ENCODE data around the gene TBRG1. TPM values are rescaled to one million over a fixed set of nuclear protein-coding genes. Genes with fewer than 3 reads are reported as not detected.

Gene TBRG1
- 10 to 100 TPM; 13.4 to 18.7 TPM for total RNA-seq
- 10 to 100 TPM; 14.3 to 32.4 TPM for polyA plus RNA-seq

GRCh38 chr11:124622531-124623451 lies at the start of gene TBRG1:
TSS of gene TBRG1 (plus strand) at chr11:124622864. CDS start at chr11:124623084, 220 bp downstream.
- Histone ChIP-seq H3K9ac (ENCODE audit: low read depth in 1 of 2, low read length in 2 of 2) (peak within 1 kb of the TSS; percentile 90 to 92), H3K4me1 (ENCODE audit: control insufficient read depth in 4 of 4, insufficient read depth in 4 of 4, low read length in 3 of 4) (peaks cover 1 to 16% (median 12%) of the 10 kb centered on the region in 4 donors), H3K27ac (ENCODE audit: low read depth in 1 of 2, low read length in 2 of 2) (peak within 1 kb of the TSS; percentile 95 to 96), H3K9me3 (ENCODE audit: control insufficient read depth in 4 of 4, low read length in 3 of 4) (no peaks in the 10 kb centered on the region), H3K27me3 (ENCODE audit: control insufficient read depth in 4 of 4, insufficient read depth in 4 of 4, low read length in 3 of 4) (peaks cover 0 to 3% (median 1%) of the 10 kb centered on the region in 4 donors), H3K4me3 (ENCODE audit: low read depth in 1 of 3, low read length in 3 of 3) (peak within 1 kb of the TSS; percentile 75 to 99 (median 96)), H3K36me3 (ENCODE audit: control insufficient read depth in 4 of 4, insufficient read depth in 3 of 4, low read depth in 1 of 4, low read length in 3 of 4) (peaks cover 4 to 20% (median 15%) of the 10 kb centered on the region in 4 donors)
- under 1% methylated on average over 57 of the region's 57 CpGs for WGBS
- peak; percentile 45 to 75 for TF ChIP-seq RXRA (IDR thresholded peaks at IDR 0.05)
- TF ChIP-seq REST (IDR thresholded peaks at IDR 0.05): peak; percentile 80
- TF ChIP-seq GABPA (IDR thresholded peaks at IDR 0.05 in 1 of 2, conservative IDR thresholded peaks at IDR 0.05 in 1 of 2): peak; percentile 91 to 97
- peak in 1 of 2 donors; percentile 39 for TF ChIP-seq HNF4A (conservative IDR thresholded peaks at IDR 0.05)
- TF ChIP-seq MAX (IDR thresholded peaks at IDR 0.05): peak; percentile 90
- TF ChIP-seq FOXA2 (IDR thresholded peaks at IDR 0.05): no peak
- TF ChIP-seq SP1 (IDR thresholded peaks at IDR 0.05): peak; percentile 39
- TF ChIP-seq RAD21 (IDR thresholded peaks at IDR 0.05): no peak
- peak; percentile 92 to 97 for TF ChIP-seq EGR1 (IDR thresholded peaks at IDR 0.05; ENCODE audit: low read depth in 2 of 2)
- TF ChIP-seq YY1 (IDR thresholded peaks at IDR 0.05): peak; percentile 43
- peak; percentile 41 for TF ChIP-seq TAF1 (conservative IDR thresholded peaks at IDR 0.05)
- TF ChIP-seq JUND (IDR thresholded peaks at IDR 0.05): no peak
- TF ChIP-seq ZBTB33 (IDR thresholded peaks at IDR 0.05): no peak
- DNase-seq (ENCODE audit: low spot score): peak; percentile 84

- peaks cover 0 to 6% (median 0%) of the 10 kb centered on the region in 4 donors for H3K9me3 ChIP-seq (ENCODE audit: control insufficient read depth in 4 of 4, low read length in 3 of 4)
- H3K9ac ChIP-seq (ENCODE audit: low read depth in 1 of 2, low read length in 2 of 2): no peak overlapping the region
- H3K27me3 ChIP-seq (ENCODE audit: control insufficient read depth in 4 of 4, insufficient read depth in 4 of 4, low read length in 3 of 4): peaks cover 0 to 3% (median 0%) of the 10 kb centered on the region in 4 donors
- H3K4me3 ChIP-seq (ENCODE audit: low read depth in 1 of 3, low read length in 3 of 3): no peak overlapping the region
- 73% methylated on average over 6 of the region's 6 CpGs for WGBS
- no peaks in the 10 kb centered on the region for H3K36me3 ChIP-seq (ENCODE audit: control insufficient read depth in 4 of 4, insufficient read depth in 3 of 4, low read depth in 1 of 4, low read length in 3 of 4)
- DNase-seq (ENCODE audit: low spot score): no peak
- no peaks in the 10 kb centered on the region for H3K4me1 ChIP-seq (ENCODE audit: control insufficient read depth in 4 of 4, insufficient read depth in 4 of 4, low read length in 3 of 4)
- H3K27ac ChIP-seq (ENCODE audit: low read depth in 1 of 2, low read length in 2 of 2): no peak overlapping the region
- TF ChIP-seq SP1 (IDR thresholded peaks at IDR 0.05): no peak
- TF ChIP-seq FOXA2 (IDR thresholded peaks at IDR 0.05): no peak
- no peak for TF ChIP-seq EGR1 (IDR thresholded peaks at IDR 0.05; ENCODE audit: low read depth in 2 of 2)
- TF ChIP-seq RXRA (IDR thresholded peaks at IDR 0.05): no peak
- TF ChIP-seq CTCF (IDR thresholded peaks at IDR 0.05; ENCODE audit: low read depth, low read length, missing input control): no peak
- no peak for TF ChIP-seq ZBTB33 (IDR thresholded peaks at IDR 0.05)
- TF ChIP-seq HNF4A (conservative IDR thresholded peaks at IDR 0.05): no peak
- no peak for TF ChIP-seq ATF3 (IDR thresholded peaks at IDR 0.05)
- TF ChIP-seq FOXA1 (IDR thresholded peaks at IDR 0.05): no peak
- no peak for TF ChIP-seq MAX (IDR thresholded peaks at IDR 0.05)
- no peak for TF ChIP-seq TAF1 (conservative IDR thresholded peaks at IDR 0.05)
Measured at GRCh38 chr11:124577716-124578427, 44.8 kb upstream of the TBRG1 start.
